ENCODE results near the gene HPGDS.

The HPGDS gene

DNA sequence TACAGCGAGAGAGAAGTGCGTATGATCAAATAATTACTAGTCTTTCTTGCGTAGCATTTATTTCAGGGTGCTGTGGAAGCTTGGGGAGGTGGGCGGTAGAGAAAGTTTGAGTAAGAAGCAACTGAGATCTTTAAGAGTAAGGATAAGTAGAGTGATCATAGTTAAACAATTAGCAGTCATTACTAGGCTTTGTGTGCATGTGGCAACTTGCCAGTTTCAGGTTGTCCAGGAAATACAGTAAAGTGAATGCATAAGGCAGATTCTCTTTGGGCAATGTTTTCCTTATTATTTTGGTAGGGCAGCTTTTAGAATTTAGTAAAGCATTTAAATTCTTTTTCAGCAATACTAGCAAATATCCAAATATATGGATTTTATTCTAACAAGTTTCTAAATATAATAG, 57.0 kb downstream of the HPGDS start:
- no peak overlapping the region for H3K4me3 ChIP-seq (replicated peaks in 1 of 2; ENCODE audit: low read depth in 2 of 2, low read length in 2 of 2)
- TF ChIP-seq, protein P1, sequence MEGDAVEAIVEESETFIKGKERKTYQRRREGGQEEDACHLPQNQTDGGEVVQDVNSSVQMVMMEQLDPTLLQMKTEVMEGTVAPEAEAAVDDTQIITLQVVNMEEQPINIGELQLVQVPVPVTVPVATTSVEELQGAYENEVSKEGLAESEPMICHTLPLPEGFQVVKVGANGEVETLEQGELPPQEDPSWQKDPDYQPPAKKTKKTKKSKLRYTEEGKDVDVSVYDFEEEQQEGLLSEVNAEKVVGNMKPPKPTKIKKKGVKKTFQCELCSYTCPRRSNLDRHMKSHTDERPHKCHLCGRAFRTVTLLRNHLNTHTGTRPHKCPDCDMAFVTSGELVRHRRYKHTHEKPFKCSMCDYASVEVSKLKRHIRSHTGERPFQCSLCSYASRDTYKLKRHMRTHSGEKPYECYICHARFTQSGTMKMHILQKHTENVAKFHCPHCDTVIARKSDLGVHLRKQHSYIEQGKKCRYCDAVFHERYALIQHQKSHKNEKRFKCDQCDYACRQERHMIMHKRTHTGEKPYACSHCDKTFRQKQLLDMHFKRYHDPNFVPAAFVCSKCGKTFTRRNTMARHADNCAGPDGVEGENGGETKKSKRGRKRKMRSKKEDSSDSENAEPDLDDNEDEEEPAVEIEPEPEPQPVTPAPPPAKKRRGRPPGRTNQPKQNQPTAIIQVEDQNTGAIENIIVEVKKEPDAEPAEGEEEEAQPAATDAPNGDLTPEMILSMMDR (IDR thresholded peaks at IDR 0.05; ENCODE audit: low read depth, low read length): no peak
- DNase-seq (ENCODE audit: low read depth in 2 of 2): no peak

DNA sequence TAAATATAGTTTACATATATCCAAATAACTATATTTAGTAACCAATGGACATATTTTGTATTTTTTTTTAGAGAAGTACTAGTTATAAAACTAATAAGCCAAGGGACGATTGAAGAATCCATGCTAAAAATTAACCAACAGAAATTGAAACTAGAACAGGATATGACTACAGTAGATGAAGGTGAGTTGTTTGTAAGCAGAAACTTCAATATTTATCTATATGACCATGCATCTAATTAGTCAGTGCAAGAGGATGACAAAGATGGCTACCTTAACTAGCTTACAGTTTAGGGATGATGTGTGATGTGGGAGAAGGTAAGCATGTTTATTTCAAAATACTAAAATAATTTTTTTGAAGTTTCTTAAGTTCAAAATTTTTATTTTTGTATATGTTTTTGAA, 57.7 kb downstream of the HPGDS start:
- TF ChIP-seq, protein P1 (IDR thresholded peaks at IDR 0.05; ENCODE audit: low read depth, low read length): no peak
- DNase-seq (ENCODE audit: low read depth in 2 of 2): no peak
- H3K4me3 ChIP-seq (replicated peaks in 1 of 2; ENCODE audit: low read depth in 2 of 2, low read length in 2 of 2): no peak overlapping the region

DNA sequence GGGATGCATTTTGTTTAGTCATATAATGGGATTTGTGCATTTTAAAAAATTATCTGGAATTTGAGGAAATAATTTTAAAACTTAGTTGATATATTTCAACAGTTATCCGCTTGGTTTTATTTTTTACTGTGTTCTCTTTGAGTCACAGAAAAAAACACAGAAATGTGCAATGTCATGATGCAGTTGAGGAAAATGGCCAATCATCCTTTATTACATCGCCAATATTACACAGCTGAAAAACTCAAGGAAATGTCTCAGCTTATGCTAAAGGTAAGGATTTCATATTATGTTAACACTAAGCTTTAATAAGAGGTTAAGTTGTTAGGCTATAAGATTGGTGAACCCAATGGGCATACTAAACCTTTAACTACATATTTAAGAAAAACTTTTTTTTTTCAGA, 63.9 kb downstream of the HPGDS start:
- DNase-seq (ENCODE audit: low read depth in 2 of 2): no peak
- H3K4me3 ChIP-seq (replicated peaks in 1 of 2; ENCODE audit: low read depth in 2 of 2, low read length in 2 of 2): no peak overlapping the region
- TF ChIP-seq, protein P1 (IDR thresholded peaks at IDR 0.05; ENCODE audit: low read depth, low read length): no peak

DNA sequence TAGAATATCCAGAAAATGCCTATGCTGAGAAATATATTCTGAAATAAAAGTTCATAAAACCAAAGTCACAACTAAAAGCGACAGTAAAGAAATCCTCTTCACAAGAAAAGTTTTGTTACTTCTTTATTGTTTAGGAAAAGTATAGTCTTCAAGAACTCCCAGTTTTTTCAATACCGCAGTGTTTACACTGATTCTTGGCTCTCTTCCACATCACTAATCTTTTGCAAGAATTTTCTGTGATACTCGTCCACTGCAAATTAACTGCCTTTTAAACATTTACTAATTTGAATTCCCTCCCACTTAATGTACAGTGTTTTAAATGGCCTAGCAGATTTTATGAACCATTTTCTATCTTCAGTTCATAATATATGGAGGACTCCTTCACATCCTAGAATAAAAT, 65.1 kb downstream of the HPGDS start:
- no peak overlapping the region for H3K4me3 ChIP-seq (replicated peaks in 1 of 2; ENCODE audit: low read depth in 2 of 2, low read length in 2 of 2)
- no peak for DNase-seq (ENCODE audit: low read depth in 2 of 2)
- TF ChIP-seq, protein P1 (IDR thresholded peaks at IDR 0.05; ENCODE audit: low read depth, low read length): no peak

DNA sequence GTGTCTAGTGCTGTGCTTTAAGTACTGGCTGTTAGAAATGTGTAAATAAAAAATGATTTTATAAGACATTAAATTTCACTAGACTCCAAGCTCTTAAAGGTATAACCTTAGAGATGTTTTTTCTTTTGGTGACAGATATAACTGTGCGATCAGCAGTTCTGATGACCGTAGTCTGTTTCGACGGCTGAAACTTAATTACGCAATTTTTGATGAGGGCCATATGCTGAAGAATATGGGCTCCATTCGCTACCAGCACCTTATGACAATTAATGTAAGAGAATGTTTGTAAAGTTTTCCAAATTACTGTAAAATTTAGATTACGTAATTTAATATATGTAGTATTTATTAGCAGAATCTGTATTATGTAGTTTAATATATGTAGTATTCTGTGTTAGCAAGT, 66.4 kb downstream of the HPGDS start:
- no peak for DNase-seq (ENCODE audit: low read depth in 2 of 2)

DNA sequence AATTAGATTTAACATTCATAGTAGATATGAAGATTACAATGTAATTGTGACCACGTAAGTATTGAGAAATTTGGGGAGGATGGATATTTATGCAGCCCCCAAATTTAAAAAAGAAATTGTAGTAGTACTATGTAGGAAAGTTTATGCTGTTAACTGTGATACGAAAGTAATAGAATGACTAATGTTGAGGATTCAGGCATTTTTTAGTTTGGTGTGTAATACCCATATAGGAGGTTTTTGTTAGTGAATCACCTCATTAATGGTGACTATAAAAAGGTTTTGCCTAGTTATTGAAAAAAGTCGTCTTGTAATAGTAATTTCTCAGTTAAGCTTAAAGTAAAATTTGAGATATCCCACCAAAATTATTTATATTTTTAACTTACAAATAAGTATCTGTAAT, 67.7 kb downstream of the HPGDS start:
- H3K4me3 ChIP-seq (replicated peaks in 1 of 2; ENCODE audit: low read depth in 2 of 2, low read length in 2 of 2): no peak overlapping the region
- TF ChIP-seq, protein P1 (IDR thresholded peaks at IDR 0.05; ENCODE audit: low read depth, low read length): no peak
- DNase-seq (ENCODE audit: low read depth in 2 of 2): peak in 1 of 2 donors; percentile 59

More for the DNA sequence above, 66.4 kb downstream of the HPGDS start:
- TF ChIP-seq, protein P1 (IDR thresholded peaks at IDR 0.05; ENCODE audit: low read depth, low read length): no peak
- H3K4me3 ChIP-seq (replicated peaks in 1 of 2; ENCODE audit: low read depth in 2 of 2, low read length in 2 of 2): no peak overlapping the region

DNA sequence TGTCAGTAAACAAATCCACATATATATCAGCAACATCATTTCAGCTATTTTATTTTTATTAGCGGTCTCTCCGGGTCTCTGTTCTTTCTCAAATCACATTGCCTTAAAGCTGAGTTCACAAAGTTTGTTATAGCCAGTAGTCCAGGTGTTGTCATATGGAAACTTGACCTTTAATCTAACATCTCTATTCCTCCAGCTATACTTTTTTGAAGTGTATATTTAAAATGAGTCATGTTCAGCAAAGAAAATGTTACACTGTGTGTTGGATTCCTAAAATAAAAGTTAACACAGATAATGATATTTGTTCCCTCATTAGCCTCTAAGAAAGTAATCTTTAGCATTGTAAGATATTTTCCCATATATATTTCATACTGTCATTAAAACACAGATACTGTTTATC, 71.4 kb downstream of the HPGDS start:
- TF ChIP-seq, protein P1 (IDR thresholded peaks at IDR 0.05; ENCODE audit: low read depth, low read length): no peak
- H3K4me3 ChIP-seq (replicated peaks in 1 of 2; ENCODE audit: low read depth in 2 of 2, low read length in 2 of 2): no peak overlapping the region
- DNase-seq (ENCODE audit: low read depth in 2 of 2): no peak

Data from cardiac fibroblast (primary cell).